Stomach (tissue), 4 donors: Measurements from ENCODE around the gene SMCO2.

Experiments used
- POLR2A ChIP-seq, 4 donors: fragments of 450-650 bp; IDR thresholded peaks; one replicate each; pipeline ENCODE4 v1.6.1; 2016; ENCODE audit warnings: antibody characterized with exemption in 4 of 4, control low read depth in 2 of 4, mild to moderate bottlenecking in 1 of 4, moderate library complexity in 1 of 4
- POLR2AphosphoS5 ChIP-seq, 3 donors: sonication (generic); formaldehyde crosslinking; IDR thresholded peaks; one replicate each; pipeline ENCODE4 v1.6.1; 2016; ENCODE audit warnings: antibody characterized with exemption in 3 of 3
- TF ChIP-seq, protein P1 (sequence below), 7 experiments: fragments of 450-650 bp in 4 of 7; fragments of 200-600 bp in 3 of 7; sonication (generic) in 3 of 7; IDR thresholded peaks; one replicate each; pipeline ENCODE4 v1.5.1; 2016 to 2019; ENCODE audit warnings: antibody characterized with exemption in 7 of 7, control low read depth in 2 of 7, mild to moderate bottlenecking in 1 of 7

GRCh38 chr12:27550653-27550975 lies 104.1 kb downstream of the SMCO2 start:
- TF ChIP-seq, protein P1, sequence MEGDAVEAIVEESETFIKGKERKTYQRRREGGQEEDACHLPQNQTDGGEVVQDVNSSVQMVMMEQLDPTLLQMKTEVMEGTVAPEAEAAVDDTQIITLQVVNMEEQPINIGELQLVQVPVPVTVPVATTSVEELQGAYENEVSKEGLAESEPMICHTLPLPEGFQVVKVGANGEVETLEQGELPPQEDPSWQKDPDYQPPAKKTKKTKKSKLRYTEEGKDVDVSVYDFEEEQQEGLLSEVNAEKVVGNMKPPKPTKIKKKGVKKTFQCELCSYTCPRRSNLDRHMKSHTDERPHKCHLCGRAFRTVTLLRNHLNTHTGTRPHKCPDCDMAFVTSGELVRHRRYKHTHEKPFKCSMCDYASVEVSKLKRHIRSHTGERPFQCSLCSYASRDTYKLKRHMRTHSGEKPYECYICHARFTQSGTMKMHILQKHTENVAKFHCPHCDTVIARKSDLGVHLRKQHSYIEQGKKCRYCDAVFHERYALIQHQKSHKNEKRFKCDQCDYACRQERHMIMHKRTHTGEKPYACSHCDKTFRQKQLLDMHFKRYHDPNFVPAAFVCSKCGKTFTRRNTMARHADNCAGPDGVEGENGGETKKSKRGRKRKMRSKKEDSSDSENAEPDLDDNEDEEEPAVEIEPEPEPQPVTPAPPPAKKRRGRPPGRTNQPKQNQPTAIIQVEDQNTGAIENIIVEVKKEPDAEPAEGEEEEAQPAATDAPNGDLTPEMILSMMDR (IDR thresholded peaks at IDR 0.05): no peak
- TF ChIP-seq POLR2A (IDR thresholded peaks at IDR 0.05) (no peak), POLR2AphosphoS5 (IDR thresholded peaks at IDR 0.05) (no peak)
